ENCODE results near the gene SMIM35.

Gene SMIM35

DNA sequence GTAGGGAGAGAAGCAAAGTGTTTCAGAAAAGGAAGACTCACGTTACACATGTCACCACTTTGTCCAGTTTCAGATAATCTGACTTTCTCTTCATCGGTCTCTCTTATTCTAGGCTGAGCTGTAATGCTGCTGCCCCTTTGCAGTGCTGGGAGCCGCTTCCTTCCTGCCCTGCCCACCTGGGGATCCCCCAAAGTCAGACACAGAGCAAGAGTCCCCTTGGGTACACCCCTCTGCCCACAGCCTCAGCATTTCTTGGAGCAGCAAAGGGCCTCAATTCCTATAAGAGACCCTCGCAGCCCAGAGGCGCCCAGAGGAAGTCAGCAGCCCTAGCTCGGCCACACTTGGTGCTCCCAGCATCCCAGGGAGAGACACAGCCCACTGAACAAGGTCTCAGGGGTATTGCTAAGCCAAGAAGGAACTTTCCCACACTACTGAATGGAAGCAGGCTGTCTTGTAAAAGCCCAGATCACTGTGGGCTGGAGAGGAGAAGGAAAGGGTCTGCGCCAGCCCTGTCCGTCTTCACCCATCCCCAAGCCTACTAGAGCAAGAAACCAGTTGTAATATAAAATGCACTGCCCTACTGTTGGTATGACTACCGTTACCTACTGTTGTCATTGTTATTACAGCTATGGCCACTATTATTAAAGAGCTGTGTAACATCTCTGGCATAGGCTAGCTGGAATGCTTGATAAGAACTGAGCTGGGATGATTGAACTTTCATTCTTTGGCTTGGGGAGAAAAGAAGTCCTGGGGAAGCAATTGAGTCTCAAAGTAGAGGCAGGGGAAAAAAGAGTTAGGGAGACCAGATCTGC lies 31.2 kb upstream of the SMIM35 start:
- Histone ChIP-seq H3K36me3 (ENCODE audit: insufficient read depth, low read length) (no peaks in the 10 kb centered on the region), H3K4me1 (ENCODE audit: insufficient read depth, low read length) (0 out of 2 replicates have a peak, but pooled peaks cover 4% of the 10 kb centered on the region), H3K9me3 (ENCODE audit: control insufficient read depth, insufficient read depth, low read length) (no peaks in the 10 kb centered on the region; the same call in 1 of the 2 replicates), H3K9ac (ENCODE audit: low read depth, low read length) (no peak overlapping the region)

DNA sequence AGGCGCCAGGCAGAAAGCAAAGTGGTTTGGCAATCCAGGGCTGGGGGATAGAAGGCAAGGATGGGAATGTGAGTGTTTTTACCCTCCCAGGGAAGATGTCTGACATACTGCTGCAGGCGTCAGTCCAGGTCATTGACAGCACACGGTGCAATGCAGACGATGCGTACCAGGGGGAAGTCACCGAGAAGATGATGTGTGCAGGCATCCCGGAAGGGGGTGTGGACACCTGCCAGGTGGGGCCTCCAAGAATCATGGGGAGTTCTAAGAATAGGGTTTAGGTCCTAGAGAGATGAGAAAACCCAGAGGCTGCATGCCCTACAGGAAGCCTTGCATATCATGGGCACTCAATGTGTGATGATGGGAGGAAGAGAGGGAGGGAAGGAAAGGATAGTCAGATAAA lies 28.3 kb upstream of the SMIM35 start:
- 0 out of 2 replicates have a peak, but pooled peaks cover 4% of the 10 kb centered on the region for H3K4me1 ChIP-seq (ENCODE audit: insufficient read depth, low read length)
- no peaks in the 10 kb centered on the region for H3K9me3 ChIP-seq (ENCODE audit: control insufficient read depth, insufficient read depth, low read length)
- no peaks in the 10 kb centered on the region for H3K36me3 ChIP-seq (ENCODE audit: insufficient read depth, low read length)
- no peak overlapping the region for H3K9ac ChIP-seq (ENCODE audit: low read depth, low read length)

DNA sequence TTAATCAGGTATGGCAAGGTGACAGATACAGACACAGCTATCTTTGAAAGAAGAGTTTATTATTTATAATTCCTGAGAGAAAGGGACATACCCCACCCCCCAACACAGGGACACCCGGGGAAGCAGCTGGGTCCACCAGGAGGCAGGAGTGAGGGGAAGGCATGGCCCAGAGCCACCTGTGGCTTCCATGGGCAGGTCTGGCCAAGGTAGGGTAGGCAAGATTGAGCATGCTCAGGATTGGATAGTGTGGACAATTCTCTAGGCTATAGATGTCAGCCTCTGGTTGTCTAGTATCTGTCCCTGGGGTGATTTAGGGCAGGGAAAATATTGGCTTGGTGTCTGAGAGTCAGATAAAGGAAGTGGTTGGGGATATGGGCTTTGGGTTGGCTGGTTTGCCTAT lies 27.5 kb upstream of the SMIM35 start:
- Histone ChIP-seq H3K9ac (ENCODE audit: low read depth, low read length) (no peak overlapping the region), H3K9me3 (ENCODE audit: control insufficient read depth, insufficient read depth, low read length) (no peaks in the 10 kb centered on the region), H3K36me3 (ENCODE audit: insufficient read depth, low read length) (no peaks in the 10 kb centered on the region), H3K4me1 (ENCODE audit: insufficient read depth, low read length) (0 out of 2 replicates have a peak, but pooled peaks cover 4% of the 10 kb centered on the region)

DNA sequence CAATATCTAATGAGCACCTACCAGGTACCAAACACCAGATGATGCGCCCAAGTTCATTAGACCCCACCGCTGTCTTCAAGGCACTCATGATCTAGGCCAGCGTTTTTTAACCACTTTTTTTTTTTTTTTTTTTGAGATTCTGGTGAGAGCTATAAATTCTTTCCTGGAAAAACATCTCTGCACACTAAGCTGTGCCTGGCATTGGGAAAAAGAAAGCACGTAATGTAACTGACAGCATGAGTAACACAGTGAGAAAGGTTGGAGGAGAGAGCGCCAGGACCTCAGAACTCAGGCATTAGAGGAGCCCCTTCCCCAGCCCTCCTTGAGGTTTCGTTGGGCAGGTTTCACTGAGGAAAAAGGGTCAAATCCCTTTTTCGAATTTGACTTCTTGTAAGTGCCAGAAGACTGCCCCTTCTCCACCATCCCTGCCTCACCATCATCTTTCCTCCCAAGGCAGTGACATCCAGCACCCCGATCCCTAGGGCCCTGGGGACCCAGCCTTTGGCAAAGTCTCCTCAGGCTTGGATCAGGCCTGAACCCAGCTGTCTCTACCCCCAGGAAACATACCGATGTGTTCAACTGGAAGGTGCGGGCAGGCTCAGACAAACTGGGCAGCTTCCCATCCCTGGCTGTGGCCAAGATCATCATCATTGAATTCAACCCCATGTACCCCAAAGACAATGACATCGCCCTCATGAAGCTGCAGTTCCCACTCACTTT lies 26.1 kb upstream of the SMIM35 start:
- H3K9me3 ChIP-seq (ENCODE audit: control insufficient read depth, insufficient read depth, low read length): no peaks in the 10 kb centered on the region
- no peak overlapping the region for H3K9ac ChIP-seq (ENCODE audit: low read depth, low read length)
- H3K36me3 ChIP-seq (ENCODE audit: insufficient read depth, low read length): no peaks in the 10 kb centered on the region
- H3K4me1 ChIP-seq (ENCODE audit: insufficient read depth, low read length): no peaks in the 10 kb centered on the region

DNA sequence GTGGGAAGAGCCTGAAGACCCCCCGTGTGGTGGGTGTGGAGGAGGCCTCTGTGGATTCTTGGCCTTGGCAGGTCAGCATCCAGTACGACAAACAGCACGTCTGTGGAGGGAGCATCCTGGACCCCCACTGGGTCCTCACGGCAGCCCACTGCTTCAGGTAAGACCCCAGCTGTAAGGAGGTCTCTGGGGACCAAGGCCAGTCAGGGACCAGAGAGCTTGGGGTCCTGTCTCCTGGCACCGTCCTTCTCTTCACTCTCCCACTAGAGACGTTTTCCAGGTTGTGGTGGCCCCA lies 24.9 kb upstream of the SMIM35 start:
- H3K9ac ChIP-seq (ENCODE audit: low read depth, low read length): no peak overlapping the region
- no peaks in the 10 kb centered on the region for H3K36me3 ChIP-seq (ENCODE audit: insufficient read depth, low read length)
- no peaks in the 10 kb centered on the region for H3K9me3 ChIP-seq (ENCODE audit: control insufficient read depth, insufficient read depth, low read length)
- no peaks in the 10 kb centered on the region for H3K4me1 ChIP-seq (ENCODE audit: insufficient read depth, low read length)

DNA sequence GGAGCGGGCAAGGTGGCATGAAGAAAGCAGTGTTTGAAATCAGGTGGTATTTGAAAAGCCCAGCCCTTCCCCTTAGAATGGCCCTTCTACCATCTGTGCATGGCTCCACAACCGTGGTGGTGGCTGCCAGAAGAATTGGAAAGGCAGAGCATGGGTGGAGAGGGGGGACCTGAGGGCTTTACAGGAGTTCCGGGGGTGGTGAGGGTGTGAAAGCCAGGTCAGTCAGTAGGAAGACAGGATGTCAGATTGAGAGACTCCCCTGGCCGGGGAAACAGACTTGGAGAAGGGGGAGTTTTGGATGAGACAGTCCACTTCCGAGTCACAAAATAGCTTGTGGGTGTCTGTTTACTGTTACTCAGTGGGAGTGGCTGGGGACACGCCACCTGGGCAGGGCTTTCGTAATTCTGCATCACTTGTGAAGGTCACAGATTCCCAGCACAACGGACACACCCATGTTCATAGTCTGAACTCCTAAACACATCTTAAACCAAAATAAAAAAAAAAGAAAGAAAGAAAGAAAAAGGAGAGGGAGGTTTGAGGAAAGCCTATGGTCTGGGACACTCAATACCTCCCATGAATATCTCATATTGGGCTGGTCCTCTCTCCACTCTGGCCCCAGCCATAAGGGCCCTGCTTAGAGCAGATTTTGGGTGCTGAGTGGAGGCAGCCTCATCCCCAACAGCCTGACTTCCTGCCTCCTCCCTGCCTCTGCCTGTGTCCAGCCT lies 24.4 kb upstream of the SMIM35 start:
- Histone ChIP-seq H3K9ac (ENCODE audit: low read depth, low read length) (no peak overlapping the region), H3K9me3 (ENCODE audit: control insufficient read depth, insufficient read depth, low read length) (no peaks in the 10 kb centered on the region), H3K36me3 (ENCODE audit: insufficient read depth, low read length) (no peaks in the 10 kb centered on the region), H3K4me1 (ENCODE audit: insufficient read depth, low read length) (no peaks in the 10 kb centered on the region)

DNA sequence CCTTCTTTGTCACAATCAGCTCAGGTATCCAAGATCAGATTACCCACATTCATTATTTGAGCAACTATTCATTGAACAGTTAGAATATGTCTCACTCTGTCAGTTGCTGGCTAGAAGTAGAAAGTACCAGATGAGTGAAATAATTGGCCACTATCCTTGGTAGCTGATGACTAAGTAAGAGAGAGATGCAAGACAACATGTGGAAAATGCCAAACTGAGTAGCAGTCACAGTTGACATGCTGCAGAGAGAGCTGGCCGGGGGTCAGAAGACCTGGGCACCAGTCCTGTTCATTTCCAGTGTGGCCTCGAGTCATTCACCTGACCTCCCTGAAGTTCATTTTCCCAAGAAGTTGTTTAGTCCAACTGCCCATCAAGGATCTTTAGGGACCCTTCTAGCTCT lies 22.5 kb upstream of the SMIM35 start:
- Histone ChIP-seq H3K9me3 (ENCODE audit: control insufficient read depth, insufficient read depth, low read length) (no peaks in the 10 kb centered on the region), H3K4me1 (ENCODE audit: insufficient read depth, low read length) (no peaks in the 10 kb centered on the region), H3K36me3 (ENCODE audit: insufficient read depth, low read length) (no peaks in the 10 kb centered on the region)

DNA sequence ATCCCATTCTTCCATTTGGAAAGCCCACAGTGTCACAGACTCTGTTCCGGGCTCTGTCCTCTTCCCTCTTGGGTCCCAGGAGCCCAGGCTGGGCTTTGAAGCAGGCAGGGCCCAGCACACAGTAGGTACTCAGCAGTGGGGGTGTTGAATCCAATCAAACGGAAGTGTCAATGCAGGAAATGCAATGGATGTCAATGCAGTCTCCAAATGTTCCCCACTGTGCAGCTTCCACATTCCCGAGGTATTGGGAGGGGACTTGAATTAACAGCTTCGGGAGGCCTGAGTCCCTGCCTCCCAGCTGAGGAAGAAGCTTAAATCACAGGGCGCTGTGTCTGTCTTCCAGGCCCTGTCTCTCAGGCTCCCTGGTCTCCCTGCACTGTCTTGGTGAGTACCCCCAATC lies 21.8 kb upstream of the SMIM35 start:
- Histone ChIP-seq H3K9ac (ENCODE audit: low read depth, low read length) (no peak overlapping the region), H3K4me1 (ENCODE audit: insufficient read depth, low read length) (no peaks in the 10 kb centered on the region), H3K36me3 (ENCODE audit: insufficient read depth, low read length) (no peaks in the 10 kb centered on the region), H3K9me3 (ENCODE audit: control insufficient read depth, insufficient read depth, low read length) (no peaks in the 10 kb centered on the region)

More for the DNA sequence above, 22.5 kb upstream of the SMIM35 start:
- H3K9ac ChIP-seq (ENCODE audit: low read depth, low read length): no peak overlapping the region

DNA sequence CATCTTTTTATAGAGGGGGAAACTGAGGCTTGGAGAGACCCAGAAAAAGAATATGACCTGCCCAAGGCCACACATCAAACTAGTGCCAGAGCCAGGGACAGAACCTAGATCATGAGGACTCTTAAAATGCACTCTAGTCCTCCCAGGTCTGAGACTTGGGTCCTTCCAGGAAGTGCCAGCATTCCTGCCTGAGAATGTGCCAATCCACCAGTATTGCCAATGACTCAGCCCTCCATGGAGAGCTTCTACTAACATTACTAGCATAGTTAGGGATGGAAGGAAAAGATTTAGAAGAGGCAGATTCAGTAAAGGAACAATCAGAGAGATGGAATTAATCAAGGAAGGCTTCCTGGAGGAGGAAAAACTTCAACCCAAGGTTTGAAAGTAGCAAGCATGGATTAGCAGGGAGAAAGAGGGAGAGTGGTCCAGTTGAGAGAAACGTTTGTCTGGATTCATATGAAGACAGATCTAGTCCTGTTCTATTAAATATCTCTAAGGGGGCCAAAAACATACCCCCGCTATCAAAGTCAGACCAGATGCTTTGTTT lies 20.1 kb upstream of the SMIM35 start:
- Histone ChIP-seq H3K9me3 (ENCODE audit: control insufficient read depth, insufficient read depth, low read length) (no peaks in the 10 kb centered on the region), H3K4me1 (ENCODE audit: insufficient read depth, low read length) (no peaks in the 10 kb centered on the region), H3K36me3 (ENCODE audit: insufficient read depth, low read length) (no peaks in the 10 kb centered on the region), H3K9ac (ENCODE audit: low read depth, low read length) (no peak overlapping the region)

DNA sequence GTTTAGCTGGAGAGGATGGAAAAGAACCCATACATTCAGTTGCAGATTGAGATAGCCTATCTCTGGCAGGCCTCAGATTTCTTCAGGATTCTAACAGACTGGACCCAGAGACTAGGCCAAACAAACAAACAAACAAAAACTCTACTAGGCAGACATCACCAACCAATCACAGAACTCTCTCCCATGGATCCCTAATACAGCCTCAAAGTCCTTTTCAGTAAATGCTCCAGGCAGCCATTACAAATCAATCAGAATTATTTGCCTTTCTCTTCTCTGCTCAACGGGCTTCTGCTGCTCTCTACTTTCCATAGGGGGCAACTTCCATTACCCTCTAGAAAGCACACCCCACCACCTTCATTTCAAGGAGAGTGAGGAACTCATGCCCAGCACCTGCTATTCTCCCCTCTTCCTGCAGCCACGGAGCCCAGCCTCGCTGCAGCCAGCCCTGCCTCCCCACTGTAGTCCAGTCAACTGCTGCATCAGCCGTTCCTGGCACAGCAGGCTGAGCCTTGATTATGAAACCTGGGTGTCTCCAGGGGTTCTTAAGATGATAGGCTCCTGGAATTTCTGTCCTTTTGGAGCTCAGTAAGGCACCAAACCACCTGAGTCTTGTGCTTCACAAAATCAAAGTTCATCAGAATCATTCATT lies 19.0 kb upstream of the SMIM35 start:
- H3K4me1 ChIP-seq (ENCODE audit: insufficient read depth, low read length): no peaks in the 10 kb centered on the region
- H3K36me3 ChIP-seq (ENCODE audit: insufficient read depth, low read length): no peaks in the 10 kb centered on the region
- H3K9me3 ChIP-seq (ENCODE audit: control insufficient read depth, insufficient read depth, low read length): no peaks in the 10 kb centered on the region
- no peak overlapping the region for H3K9ac ChIP-seq (ENCODE audit: low read depth, low read length)

DNA sequence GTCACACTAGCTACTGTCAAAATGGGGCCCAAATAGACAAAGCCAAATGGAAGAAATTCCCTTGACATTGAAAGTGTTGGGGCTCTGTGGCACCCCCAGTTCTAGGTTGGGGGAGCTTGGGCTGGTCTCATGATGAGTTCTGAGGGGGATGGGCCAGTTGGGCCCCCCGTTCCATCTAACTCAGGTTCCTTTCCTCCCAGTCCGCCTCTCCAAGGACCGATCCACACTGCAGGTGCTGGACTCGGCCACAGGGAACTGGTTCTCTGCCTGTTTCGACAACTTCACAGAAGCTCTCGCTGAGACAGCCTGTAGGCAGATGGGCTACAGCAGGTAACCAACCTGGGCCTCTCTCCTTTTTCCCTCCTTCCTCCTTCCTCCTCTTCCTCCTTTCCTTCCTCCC lies 17.7 kb upstream of the SMIM35 start:
- Histone ChIP-seq H3K9ac (ENCODE audit: low read depth, low read length) (no peak overlapping the region), H3K4me1 (ENCODE audit: insufficient read depth, low read length) (peaks cover 8% of the 10 kb centered on the region), H3K9me3 (ENCODE audit: control insufficient read depth, insufficient read depth, low read length) (no peaks in the 10 kb centered on the region), H3K36me3 (ENCODE audit: insufficient read depth, low read length) (no peaks in the 10 kb centered on the region)

DNA sequence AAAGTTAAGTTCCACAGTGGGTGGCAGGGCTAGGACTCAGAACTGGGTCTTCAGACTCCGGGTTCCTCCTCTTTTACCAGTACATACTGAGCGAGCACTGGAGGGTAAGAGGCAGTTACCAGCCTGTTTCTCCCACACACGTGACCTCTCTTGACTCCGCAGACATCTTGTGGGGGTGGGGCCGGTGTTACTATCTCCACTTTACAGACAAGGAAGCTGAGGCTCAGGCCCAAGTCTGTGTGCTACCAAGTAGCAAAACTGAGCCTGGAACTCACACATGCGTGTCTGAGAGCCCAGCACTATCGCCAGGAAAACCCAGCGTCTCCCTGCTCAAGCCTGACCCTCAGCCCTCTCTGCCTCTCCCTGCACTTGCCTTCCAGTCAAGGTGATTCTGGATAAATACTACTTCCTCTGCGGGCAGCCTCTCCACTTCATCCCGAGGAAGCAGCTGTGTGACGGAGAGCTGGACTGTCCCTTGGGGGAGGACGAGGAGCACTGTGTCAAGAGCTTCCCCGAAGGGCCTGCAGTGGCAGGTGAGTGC lies 16.0 kb upstream of the SMIM35 start:
- no peaks in the 10 kb centered on the region for H3K9me3 ChIP-seq (ENCODE audit: control insufficient read depth, insufficient read depth, low read length)
- H3K36me3 ChIP-seq (ENCODE audit: insufficient read depth, low read length): no peaks in the 10 kb centered on the region
- no peak overlapping the region for H3K9ac ChIP-seq (ENCODE audit: low read depth, low read length)
- H3K4me1 ChIP-seq (ENCODE audit: insufficient read depth, low read length): peaks cover 13% of the 10 kb centered on the region

DNA sequence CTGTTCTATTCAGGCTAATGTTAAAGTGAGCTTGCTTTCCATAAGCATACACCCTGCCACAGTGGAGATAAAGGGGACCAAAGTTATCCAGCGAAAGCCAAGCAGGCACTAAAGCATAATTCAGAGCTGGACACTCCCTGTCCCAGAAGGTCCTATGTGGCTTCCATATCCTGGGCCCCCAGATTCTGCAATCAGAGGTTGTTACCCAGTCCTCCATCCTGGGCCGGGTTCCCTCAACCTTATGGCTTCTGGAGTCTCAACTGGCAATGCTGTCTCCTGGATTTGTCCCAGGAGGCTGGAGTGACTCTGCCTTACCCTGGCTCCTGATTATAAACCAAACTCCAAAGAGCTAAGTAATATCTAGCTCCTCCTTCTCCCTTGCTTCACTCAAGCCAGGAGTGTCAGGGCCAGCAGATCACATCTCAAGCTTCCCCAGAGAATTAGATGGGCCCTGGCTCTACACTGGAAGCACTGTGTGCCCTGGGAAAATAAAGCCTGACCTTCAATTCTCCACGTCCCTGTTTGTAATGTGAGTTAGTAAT lies 14.0 kb upstream of the SMIM35 start:
- Histone ChIP-seq H3K4me1 (ENCODE audit: insufficient read depth, low read length) (peaks cover 13% of the 10 kb centered on the region), H3K9ac (ENCODE audit: low read depth, low read length) (no peak overlapping the region), H3K36me3 (ENCODE audit: insufficient read depth, low read length) (no peaks in the 10 kb centered on the region), H3K9me3 (ENCODE audit: control insufficient read depth, insufficient read depth, low read length) (no peaks in the 10 kb centered on the region)
